Measurements from ENCODE around the gene ZNF665.
"Not testable (repeated sequence)": the region's sequence is repeated elsewhere in the genome, so short reads cannot be mapped to it uniquely, and the experiment has no call there.

Gene ZNF665

DNA sequence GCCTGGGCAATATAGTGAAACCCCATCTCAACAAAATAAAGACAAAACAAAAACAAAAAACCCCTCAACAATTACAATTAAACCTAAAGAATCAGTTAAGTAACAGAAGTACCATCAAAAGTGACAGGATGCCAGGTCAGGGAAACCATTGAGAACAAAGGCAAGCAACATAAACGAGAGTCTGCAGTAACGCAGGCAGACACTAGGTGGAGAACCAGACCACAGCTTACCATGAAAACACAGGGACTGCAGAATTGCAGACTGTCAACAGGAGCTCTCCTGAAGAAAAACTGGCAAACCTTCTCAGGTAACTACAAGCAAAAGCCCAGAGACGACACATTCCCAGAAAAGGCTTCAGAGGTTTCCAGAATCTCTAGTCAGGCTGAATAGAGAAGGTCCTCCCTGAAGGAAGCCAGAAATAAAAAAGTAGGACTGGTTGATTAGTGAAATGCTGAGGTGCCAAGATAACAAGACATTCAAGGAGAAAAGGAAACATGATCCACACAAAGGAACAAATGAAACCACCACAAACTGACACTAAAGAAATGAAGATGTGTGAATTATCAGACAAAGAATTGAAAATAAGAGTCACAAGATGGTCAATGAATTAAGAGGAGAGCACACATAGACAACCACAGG, 2.2 kb upstream of the ZNF665 start:
- TF ChIP-seq, protein P1, sequence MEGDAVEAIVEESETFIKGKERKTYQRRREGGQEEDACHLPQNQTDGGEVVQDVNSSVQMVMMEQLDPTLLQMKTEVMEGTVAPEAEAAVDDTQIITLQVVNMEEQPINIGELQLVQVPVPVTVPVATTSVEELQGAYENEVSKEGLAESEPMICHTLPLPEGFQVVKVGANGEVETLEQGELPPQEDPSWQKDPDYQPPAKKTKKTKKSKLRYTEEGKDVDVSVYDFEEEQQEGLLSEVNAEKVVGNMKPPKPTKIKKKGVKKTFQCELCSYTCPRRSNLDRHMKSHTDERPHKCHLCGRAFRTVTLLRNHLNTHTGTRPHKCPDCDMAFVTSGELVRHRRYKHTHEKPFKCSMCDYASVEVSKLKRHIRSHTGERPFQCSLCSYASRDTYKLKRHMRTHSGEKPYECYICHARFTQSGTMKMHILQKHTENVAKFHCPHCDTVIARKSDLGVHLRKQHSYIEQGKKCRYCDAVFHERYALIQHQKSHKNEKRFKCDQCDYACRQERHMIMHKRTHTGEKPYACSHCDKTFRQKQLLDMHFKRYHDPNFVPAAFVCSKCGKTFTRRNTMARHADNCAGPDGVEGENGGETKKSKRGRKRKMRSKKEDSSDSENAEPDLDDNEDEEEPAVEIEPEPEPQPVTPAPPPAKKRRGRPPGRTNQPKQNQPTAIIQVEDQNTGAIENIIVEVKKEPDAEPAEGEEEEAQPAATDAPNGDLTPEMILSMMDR (IDR thresholded peaks at IDR 0.05; ENCODE audit: extremely low read depth, insufficient read depth, missing control alignments) = peak; percentile 94
- in situ Hi-C loops (cut with MboI; ENCODE audit: low pct_unique_long_range_greater_than_20kb, low sequenced_read_pairs, unreplicated experiment) = no loop called here
- DNase-seq (ENCODE audit: low spot score) = peak; percentile 70

DNA sequence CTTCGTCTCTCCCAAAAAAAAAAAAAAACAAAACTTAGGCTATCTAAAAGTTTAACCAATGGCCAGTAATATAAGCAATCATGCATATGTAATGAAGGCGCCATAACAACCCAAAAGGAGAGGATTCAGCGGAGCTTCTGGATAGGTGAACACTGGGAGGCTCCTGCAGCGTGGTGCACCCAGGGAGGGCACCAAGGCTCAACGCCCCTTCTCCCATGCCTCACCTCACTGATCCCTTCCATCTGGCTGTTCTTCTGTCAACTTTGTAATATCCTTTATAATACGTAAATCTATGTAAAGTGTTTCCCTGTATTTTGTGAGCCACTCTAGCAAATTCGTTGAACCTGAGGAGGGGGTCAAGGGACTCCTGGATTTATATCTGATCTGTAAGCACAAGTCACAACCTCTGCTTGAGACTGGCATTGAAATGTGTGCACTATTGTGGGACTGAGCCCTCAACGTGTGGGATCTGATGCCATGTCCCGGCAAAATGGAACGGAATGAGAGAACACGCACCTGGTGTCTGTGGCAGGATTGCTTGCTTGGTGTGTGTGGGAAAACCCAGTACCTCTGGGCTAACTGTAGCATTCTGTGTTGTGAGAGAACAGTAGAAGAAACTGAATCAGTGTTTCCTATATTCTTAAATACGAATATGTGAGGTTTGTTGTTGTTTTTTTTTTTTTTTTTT, 521 bp upstream of the ZNF665 start:
- DNase-seq (ENCODE audit: low spot score) = no peak
- in situ Hi-C loops (cut with MboI; ENCODE audit: low pct_unique_long_range_greater_than_20kb, low sequenced_read_pairs, unreplicated experiment) = no loop called here
- TF ChIP-seq, protein P1 (IDR thresholded peaks at IDR 0.05; ENCODE audit: extremely low read depth, insufficient read depth, missing control alignments) = no peak

DNA sequence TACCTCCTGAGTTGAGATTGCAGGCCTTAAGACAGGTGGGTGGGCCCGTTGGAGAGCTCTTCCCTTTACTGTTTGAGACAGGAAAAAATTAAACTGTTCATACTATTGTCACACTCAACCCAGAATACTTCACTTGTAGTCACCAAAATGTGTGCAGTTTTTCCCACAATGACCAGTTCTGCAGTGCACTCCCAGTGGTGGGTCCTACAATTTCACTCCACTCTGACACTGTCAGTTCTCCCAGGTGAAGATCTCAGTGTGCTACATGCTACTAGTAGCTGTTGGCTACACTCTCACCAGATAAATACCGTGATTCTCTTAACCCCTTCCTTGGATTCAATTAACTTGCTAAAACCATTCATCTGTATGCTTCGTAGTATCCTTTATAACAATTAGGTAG, 2.9 kb downstream of the ZNF665 start:
- in situ Hi-C loops (cut with MboI; ENCODE audit: low pct_unique_long_range_greater_than_20kb, low sequenced_read_pairs, unreplicated experiment) = no loop called here
- TF ChIP-seq, protein P1 (IDR thresholded peaks at IDR 0.05; ENCODE audit: extremely low read depth, insufficient read depth, missing control alignments) = no peak

DNA sequence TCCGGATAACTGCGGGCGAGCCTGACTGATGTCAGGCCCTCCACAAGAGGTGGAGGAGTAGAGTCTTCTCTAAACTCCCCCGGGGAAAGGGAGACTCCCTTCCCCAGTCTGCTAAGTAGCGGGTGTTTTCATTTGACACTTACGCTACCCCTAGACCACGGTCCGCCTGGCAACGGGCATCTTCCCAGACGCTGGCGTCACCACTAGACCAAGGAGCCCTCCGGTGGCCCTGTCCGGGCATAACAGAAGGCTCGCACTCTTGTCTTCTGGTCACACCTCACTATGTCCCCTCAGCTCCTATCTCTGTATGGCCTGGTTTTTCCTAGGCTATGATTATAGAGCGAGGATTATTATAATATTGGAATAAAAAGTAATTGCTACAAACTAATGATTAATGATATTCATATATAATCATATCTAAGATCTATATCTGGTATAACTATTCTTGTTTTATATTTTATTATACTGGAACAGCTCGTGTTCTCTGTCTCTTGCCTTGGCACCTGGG, 3.4 kb downstream of the ZNF665 start:
- DNase-seq (ENCODE audit: low spot score); in situ Hi-C loops (cut with MboI; ENCODE audit: low pct_unique_long_range_greater_than_20kb, low sequenced_read_pairs, unreplicated experiment): not testable (repeated sequence)

More for the DNA sequence above, 2.9 kb downstream of the ZNF665 start:
- no peak for DNase-seq (ENCODE audit: low spot score)

DNA sequence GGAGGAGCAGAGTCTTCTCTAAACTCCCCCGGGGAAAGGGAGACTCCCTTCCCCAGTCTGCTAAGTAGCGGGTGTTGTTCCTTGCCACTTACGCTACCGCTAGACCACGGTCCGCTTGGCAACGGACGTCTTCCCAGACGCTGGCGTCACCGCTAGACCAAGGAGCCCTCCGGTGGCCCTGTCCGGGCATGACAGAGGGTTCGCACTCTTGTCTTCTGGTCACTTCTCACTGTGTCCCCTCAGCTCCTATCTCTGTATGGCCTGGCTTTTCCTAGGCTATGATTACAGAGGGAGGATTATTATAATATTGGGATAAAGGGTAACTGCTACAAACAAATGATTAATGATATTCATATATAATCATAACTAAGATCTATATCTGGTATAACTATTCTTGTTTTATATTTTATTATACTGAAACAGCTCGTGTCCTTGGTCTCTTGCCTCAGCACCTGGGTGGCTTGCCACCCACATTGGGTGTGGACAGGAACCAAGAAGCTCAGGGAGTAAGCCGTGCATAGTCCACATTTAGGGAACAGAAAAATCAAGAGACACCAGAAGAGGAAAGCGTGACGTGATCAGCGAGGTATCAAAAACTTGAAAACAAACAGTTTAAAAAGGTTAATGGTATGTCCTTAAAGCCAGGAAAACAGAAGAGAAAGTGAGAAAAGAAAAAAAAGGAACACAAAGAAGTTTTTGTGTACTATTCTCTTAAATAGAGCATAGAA, 7.8 kb downstream of the ZNF665 start:
- DNase-seq (ENCODE audit: low spot score); in situ Hi-C loops (cut with MboI; ENCODE audit: low pct_unique_long_range_greater_than_20kb, low sequenced_read_pairs, unreplicated experiment): not testable (repeated sequence)
- TF ChIP-seq, protein P1 (IDR thresholded peaks at IDR 0.05; ENCODE audit: extremely low read depth, insufficient read depth, missing control alignments) = peak; percentile 19

DNA sequence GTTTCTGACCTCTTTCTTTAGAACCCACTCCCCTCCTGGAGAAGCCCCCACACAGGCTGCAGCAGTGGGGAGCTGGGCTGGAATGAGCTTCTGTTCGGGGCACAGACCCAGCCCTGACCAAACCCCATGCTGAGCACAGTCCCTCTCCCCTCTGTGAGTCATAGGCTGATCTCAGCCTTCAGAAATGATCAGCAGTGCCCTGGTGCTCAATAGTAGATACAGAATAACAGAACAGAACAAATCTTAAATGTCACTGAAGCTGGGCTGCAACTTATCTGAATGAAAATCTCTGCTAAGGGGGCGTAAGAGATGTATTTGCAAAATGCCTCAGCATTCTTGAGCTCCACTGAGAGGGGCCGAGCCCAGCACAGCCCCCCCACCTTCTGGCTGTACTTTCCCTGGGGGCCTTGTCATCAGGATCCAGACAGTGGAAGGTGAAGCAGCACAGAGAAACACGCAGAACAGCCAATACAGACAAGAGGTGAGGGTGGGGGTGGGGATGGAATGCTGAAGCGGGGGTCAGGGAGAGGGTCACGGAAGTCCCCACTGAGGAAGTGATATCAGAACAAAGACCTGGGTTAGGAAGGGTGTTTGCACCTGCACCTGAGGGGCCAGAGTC, 9.9 kb downstream of the ZNF665 start:
- TF ChIP-seq, protein P1 (IDR thresholded peaks at IDR 0.05; ENCODE audit: extremely low read depth, insufficient read depth, missing control alignments) = no peak
- no peak for DNase-seq (ENCODE audit: low spot score)
- in situ Hi-C loops (cut with MboI; ENCODE audit: low pct_unique_long_range_greater_than_20kb, low sequenced_read_pairs, unreplicated experiment) = no loop called here

Measured in GM13977 (cell line).